EH (cell line): Measurements from ENCODE around the gene DCDC2.
"Not testable (repeated sequence)": the region's sequence is repeated elsewhere in the genome, so short reads cannot be mapped to it uniquely, and the experiment has no call there.

Experiments
- DNase-seq: peaks from one replicate; pipeline ENCODE4 v3.0.0-alpha.2; 2015; ENCODE audit warnings: low read depth

DCDC2 gene

DNA sequence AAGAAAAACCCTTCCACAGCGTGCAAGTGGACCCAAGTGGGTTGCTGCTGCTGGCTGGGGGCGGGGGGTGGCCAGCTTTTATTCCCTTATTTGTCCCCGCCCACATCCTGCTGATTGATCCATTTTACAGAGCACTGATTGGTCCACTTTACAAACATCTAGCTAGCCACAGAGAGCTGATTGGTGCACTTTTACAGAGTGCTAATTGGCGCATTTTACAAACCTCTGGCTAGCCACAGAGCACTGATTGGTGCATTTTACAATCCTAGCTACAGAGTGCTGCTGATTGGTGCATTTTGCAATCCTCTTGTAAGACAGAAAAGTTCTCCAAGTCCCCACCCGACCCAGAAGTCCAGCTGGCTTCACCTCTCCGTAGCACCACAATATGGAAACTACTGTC is 99.6 kb downstream of the DCDC2 start:
- DNase-seq: not testable (repeated sequence)

- no peak for DNase-seq
These were observed 100.6 kb downstream of the DCDC2 start for GRCh38 chr6:24257282-24257681.

GRCh38 chr6:24255676-24256075 is 102.2 kb downstream of the DCDC2 start:
- no peak for DNase-seq

- no peak for DNase-seq
These were observed 104.5 kb downstream of the DCDC2 start for GRCh38 chr6:24253360-24253759.

GRCh38 chr6:24252280-24252679 is 105.6 kb downstream of the DCDC2 start:
- no peak for DNase-seq

- no peak for DNase-seq
These were observed 106.5 kb downstream of the DCDC2 start for GRCh38 chr6:24251339-24251738.

- DNase-seq: no peak
These were observed 107.9 kb downstream of the DCDC2 start for GRCh38 chr6:24249926-24250325.

DNA sequence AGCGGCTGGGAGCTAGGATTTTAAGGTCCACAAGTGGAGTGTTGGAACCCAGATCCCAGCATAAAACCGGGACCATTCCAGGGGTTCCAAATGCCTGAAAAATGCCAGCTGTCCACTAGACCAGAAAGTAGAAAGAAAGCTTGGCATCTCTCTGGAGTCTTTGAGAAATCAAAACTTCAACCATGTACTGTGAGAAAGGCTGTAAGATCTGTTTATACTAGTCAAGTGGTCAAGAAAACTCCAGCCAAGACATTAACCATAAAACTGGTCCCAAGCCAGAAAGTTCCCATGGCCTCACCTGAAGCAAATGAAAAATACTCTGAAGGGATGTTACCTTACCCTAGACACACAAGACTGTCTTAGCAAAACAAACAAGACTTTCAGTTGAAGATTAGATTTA is 112.6 kb downstream of the DCDC2 start:
- no peak for DNase-seq

GRCh38 chr6:24242924-24243323 is 114.9 kb downstream of the DCDC2 start:
- no peak for DNase-seq

DNA sequence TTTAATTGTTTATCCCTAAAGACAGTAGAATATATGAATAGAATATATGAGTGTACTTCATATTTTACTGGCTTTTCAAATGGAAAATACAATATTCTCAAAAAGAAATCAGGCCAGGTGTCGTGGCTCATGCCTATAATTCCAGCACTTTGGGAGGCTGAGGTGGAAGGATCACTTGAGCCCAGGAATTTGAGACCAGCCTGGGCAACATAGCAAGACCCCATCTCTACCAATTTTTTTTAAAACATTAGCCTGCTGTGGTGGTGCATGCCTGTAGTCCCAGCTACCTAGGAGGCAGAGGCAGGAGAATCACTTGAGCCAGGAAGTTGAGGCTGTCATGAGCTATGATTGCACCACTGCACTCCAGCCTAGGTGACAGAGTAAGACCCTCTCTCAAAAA is 116.1 kb downstream of the DCDC2 start:
- DNase-seq: not testable (repeated sequence)

GRCh38 chr6:24240943-24241342 is 116.9 kb downstream of the DCDC2 start:
- no peak for DNase-seq

DNA sequence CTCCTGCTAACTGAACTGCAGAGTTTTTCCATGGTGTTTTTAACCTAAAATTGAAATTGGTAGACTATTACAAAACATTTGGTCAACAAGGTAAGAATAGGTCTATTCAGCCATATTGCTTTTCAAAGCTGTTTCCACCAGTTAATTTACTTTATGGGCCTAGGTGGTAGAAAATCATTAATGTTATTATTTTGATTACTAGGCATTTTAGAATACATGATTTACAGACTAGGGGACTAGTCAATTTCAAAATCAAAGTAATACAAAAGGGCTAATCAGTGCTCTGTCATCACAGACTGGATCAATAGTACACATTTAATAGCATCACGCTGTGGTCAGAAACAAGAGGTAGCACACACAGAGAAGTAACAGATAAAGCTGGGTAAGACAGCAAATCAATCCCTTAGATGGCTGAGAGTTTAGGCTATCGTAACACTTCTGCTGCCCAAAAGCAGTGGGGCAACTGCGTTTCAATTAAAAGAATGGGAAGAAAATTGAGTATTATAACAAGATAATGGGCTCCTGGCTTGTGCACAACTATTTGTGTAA is 117.4 kb downstream of the DCDC2 start:
- no peak for DNase-seq

DNA sequence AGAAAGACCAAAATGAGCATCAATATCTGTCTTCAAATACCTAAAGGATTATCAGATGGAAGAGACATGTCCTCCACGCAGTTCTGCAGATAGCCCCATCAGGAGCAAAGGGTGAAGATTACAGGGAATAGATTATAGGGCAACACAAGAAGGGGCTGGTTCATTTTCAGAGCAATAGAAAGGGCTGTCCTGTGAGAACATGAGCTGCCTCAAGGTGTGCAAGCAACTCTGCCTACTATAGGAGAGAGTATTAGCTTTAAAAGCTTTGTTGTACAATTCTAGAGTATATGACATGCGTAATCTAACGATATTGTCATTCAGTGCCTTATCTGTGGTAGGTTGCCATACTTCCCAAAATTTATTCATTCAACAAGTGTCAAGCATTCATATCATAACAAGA is 119.2 kb downstream of the DCDC2 start:
- no peak for DNase-seq

- not testable (repeated sequence) for DNase-seq
These were observed 121.1 kb downstream of the DCDC2 start for GRCh38 chr6:24236779-24237178.

DNA sequence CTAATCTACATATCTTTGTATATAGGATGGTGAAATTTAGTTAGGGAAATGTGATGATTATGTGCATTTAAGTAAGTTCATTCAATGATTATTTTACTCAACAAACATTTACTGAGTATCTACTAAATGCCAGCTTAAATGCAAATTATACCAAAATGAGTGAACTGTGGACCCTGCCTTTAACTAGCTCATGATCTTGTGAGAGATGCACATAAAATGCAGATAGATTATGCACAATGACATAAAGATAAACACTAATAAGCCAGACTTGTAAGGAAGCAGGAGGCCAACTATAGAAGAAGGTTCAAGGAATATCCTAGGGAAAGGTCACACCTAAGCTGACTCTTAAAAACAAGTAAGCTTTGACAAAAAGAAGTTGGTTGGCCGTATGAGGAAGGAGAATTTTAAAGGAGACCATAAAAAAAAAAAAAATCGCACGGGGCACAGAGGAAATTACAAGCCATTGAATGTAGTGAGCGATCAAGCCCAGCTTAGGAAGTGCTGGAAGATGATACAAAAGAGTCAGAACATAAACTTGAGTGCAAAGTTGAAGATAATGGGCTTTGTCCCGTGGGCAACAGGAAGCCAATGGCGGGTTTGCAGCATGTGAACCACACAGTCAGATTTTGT is 123.9 kb downstream of the DCDC2 start:
- no peak for DNase-seq

DNA sequence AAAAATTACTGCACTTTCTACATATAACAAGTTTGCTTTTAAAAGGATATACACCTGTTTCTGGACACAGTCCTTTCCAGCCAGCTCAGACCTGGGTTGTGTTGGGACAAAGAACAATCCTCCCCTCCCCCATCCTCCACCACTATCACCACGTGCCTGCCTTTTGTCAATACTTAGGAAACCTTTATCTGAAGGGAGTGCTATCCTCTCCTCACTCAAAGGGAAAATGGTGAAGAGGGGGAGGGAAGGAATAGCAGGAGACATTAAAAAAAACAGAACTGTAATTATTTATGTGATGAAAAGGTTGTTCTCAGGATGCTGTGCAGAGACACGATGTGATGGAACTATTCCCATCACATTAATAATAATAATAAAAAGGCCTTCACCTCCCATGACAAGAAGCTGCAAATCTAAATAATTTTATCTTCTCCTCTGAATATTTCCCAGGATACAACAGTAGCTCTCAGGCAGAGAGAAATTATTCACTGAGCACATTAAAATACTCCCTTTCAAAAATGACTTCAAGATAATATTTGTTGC is 126.4 kb downstream of the DCDC2 start:
- DNase-seq: no peak

- DNase-seq: no peak
These were observed 128.0 kb downstream of the DCDC2 start for GRCh38 chr6:24229696-24230405.

GRCh38 chr6:24228681-24229255 is 129.1 kb downstream of the DCDC2 start:
- DNase-seq: peak; percentile 6

- no peak for DNase-seq
These were observed 129.7 kb downstream of the DCDC2 start for GRCh38 chr6:24228123-24228522.

GRCh38 chr6:24227556-24227955 is 130.3 kb downstream of the DCDC2 start:
- no peak for DNase-seq

DNA sequence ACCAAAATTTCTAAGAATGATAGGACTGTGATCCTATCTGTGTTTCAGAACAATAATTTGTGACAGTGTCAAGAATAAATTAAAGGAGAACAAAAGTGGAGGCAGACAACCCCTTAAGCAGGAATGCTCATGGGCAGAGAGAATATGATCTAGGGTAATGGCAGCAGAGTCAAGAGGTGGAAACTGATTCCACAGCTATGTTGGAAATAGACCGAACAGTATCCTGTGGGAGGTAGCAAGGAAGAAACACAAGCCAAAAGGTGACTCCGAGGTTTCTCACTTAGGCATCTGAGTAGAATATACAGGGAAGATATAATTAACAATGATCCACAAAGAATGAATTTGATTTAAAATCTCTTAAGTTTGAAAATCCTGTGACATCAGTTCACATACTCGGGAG is 131.3 kb downstream of the DCDC2 start:
- no peak for DNase-seq

DNA sequence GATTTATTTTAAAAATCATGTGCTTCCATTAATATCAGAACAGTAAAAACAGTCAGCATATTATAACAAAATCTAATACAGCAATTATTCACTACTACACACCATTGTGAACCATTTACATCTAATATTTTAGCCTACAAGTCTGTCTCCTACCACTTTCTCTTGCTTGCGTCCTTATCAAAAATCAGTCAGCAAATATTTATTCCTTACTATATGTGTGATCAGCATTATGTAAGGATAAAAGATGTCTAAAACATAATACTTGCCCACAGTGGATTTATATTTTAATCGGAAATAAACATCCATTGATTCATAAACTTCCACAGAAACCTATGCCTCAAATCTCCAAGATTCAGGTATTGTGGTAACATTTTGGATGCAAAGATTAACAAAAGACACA is 132.0 kb downstream of the DCDC2 start:
- no peak for DNase-seq
